ENCODE measurements around the gene PARL.

DNA sequence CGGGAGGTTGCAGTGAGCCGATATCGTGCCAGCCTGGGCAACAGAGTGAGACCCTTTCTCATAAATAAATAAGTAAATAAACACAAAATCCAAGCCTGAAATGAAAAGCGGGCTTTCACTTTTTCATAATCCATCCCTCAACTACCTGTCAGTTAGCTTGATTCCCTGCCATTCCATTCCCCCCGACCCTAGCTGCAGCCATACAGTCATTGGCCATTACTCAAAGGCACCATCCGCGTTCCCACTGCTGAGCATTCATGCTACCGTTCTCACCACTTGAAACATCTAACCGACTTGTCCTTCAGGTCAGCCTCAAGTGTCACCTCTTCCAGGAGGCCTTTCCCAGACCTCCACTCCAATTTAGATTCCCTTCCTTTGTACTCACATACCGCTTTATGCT is 1.1 kb upstream of the PARL start:
- TF ChIP-seq ZNF274 (IDR thresholded peaks at IDR 0.05; ENCODE audit: insufficient read depth, insufficient read length), result no peak
- no peak for TF ChIP-seq RAD51 (IDR thresholded peaks at IDR 0.05)
- no peak for TF ChIP-seq CHD1 (IDR thresholded peaks at IDR 0.05; ENCODE audit: low read depth, low read length)
- TF ChIP-seq, protein P1, sequence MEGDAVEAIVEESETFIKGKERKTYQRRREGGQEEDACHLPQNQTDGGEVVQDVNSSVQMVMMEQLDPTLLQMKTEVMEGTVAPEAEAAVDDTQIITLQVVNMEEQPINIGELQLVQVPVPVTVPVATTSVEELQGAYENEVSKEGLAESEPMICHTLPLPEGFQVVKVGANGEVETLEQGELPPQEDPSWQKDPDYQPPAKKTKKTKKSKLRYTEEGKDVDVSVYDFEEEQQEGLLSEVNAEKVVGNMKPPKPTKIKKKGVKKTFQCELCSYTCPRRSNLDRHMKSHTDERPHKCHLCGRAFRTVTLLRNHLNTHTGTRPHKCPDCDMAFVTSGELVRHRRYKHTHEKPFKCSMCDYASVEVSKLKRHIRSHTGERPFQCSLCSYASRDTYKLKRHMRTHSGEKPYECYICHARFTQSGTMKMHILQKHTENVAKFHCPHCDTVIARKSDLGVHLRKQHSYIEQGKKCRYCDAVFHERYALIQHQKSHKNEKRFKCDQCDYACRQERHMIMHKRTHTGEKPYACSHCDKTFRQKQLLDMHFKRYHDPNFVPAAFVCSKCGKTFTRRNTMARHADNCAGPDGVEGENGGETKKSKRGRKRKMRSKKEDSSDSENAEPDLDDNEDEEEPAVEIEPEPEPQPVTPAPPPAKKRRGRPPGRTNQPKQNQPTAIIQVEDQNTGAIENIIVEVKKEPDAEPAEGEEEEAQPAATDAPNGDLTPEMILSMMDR (IDR thresholded peaks at IDR 0.05 in 2 of 3, conservative IDR thresholded peaks at IDR 0.05 in 1 of 3; ENCODE audit: control insufficient read depth in 2 of 3, extremely low read depth in 1 of 3, insufficient read depth in 1 of 3, low read depth in 3 of 3, low read length in 3 of 3), result no peak
- no peak for TF ChIP-seq PAX8 (IDR thresholded peaks at IDR 0.05)
- no peak for TF ChIP-seq HDAC6 (IDR thresholded peaks at IDR 0.05; ENCODE audit: unreplicated experiment)
- TF ChIP-seq JUND (IDR thresholded peaks at IDR 0.05; ENCODE audit: low read depth, low read length), result no peak
- no peak for TF ChIP-seq ZNF24 (IDR thresholded peaks at IDR 0.05)
- TF ChIP-seq RAD21 (IDR thresholded peaks at IDR 0.05; ENCODE audit: insufficient read depth, low read depth, low read length), result no peak
- no peak for TF ChIP-seq RFX5 (IDR thresholded peaks at IDR 0.05; ENCODE audit: low read depth, low read length)
- no peak for TF ChIP-seq EZH2 (IDR thresholded peaks at IDR 0.05; ENCODE audit: borderline replicate concordance, control insufficient read depth, low read depth, low read length)
